H1 (cell line): ENCODE measurements around the gene SLC18A3. TPM values are rescaled to one million over a fixed set of nuclear protein-coding genes. Genes with fewer than 3 reads are reported as not detected.

ENCODE experiments used
- CTCF ChIA-PET: fragments of 300-600 bp; sonication (Branson Sonifier 250); formaldehyde crosslinking; loops from one replicate; lab custom pipeline; 2021; ENCODE audit not compliant: partially characterized antibody; lab: Charles Lee
- POLR2A ChIA-PET: fragments of 300-600 bp; sonication (Branson Sonifier 250); formaldehyde crosslinking; loops from one replicate; lab custom pipeline; 2021; ENCODE audit warnings: inconsistent platforms; ENCODE audit not compliant: partially characterized antibody; lab: Charles Lee
- DNase-seq, 2 experiments: peaks; one replicate each; pipeline versions ENCODE4 v3.0.0 to v3.0.0-alpha.2; 2010 to 2022; ENCODE audit warnings: low spot score in 2 of 2, low read depth in 1 of 2, mixed read lengths in 1 of 2
- FAIRE-seq: peaks from 2 replicates; lab custom pipeline; 2011; peaks lifted over from hg19 to GRCh38; lab: Jason Lieb, UNC
- H2AFZ ChIP-seq: 2 replicates; pipeline ENCODE4 v1.8.1; 2012; ENCODE audit warnings: low read length, inconsistent platforms
- H2AK5ac ChIP-seq: 2 replicates; pipeline ENCODE4 v1.6.1; 2013; ENCODE audit warnings: low read depth, low read length
- H2BK120ac ChIP-seq: replicated peaks from 2 replicates; pipeline ENCODE3; 2013; ENCODE audit warnings: low read depth, low read length, inconsistent platforms
- H2BK12ac ChIP-seq: 2 replicates; pipeline ENCODE4 v1.6.1; 2013; ENCODE audit warnings: low read depth, low read length
- H2BK15ac ChIP-seq: 2 replicates; pipeline ENCODE4 v1.6.1; 2013; ENCODE audit warnings: low read length
- H2BK20ac ChIP-seq: 2 replicates; pipeline ENCODE4 v1.6.1; 2013; ENCODE audit warnings: low read length
- H2BK5ac ChIP-seq: 2 replicates; pipeline ENCODE4 v1.6.1; 2013; ENCODE audit warnings: low read depth, low read length
- H3K14ac ChIP-seq: 2 replicates; pipeline ENCODE4 v1.6.1; 2013; ENCODE audit warnings: inconsistent platforms; ENCODE audit not compliant: insufficient read length
- H3K18ac ChIP-seq: 2 replicates; pipeline ENCODE4 v1.6.1; 2013; ENCODE audit warnings: low read length; ENCODE audit errors: extremely low read depth
- H3K23ac ChIP-seq: 2 replicates; pipeline ENCODE4 v1.6.1; 2013; ENCODE audit warnings: inconsistent platforms; ENCODE audit not compliant: insufficient read length
- H3K23me2 ChIP-seq: 2 replicates; pipeline ENCODE4 v1.6.1; 2013; ENCODE audit warnings: low read depth, low read length
- H3K27ac ChIP-seq: 2 replicates; pipeline ENCODE4 v1.6.1; 2011; ENCODE audit warnings: low read depth, low read length, inconsistent platforms
- H3K27me3 ChIP-seq, 4 experiments: replicated peaks in 1 of 4; 1 replicate in 1 of 4; 2 replicates in 3 of 4; pipeline versions ENCODE4 v1.6.1 to v1.8.1; 2011 to 2013; ENCODE audit warnings: low read length in 3 of 4, mild to moderate bottlenecking in 3 of 4, inconsistent platforms in 2 of 4, mixed read lengths in 2 of 4, moderate library complexity in 1 of 4; ENCODE audit not compliant: control insufficient read depth in 3 of 4, insufficient read depth in 3 of 4; ENCODE audit errors: extremely low read depth in 1 of 4
- H3K36me3 ChIP-seq, 4 experiments: 2 replicates each; pipeline versions ENCODE4 v1.6.1 to v1.8.1; 2011 to 2013; ENCODE audit warnings: mild to moderate bottlenecking in 4 of 4, low read length in 3 of 4, moderate library complexity in 2 of 4, control low read depth in 1 of 4, inconsistent platforms in 1 of 4; ENCODE audit not compliant: insufficient read depth in 4 of 4, control insufficient read depth in 2 of 4
- H3K4ac ChIP-seq: replicated peaks from 2 replicates; pipeline ENCODE3; 2013; ENCODE audit warnings: low read length, low read depth, mixed read lengths, inconsistent platforms; ENCODE audit not compliant: insufficient read length
- H3K4me1 ChIP-seq, 4 experiments: replicated peaks in 1 of 4; 1 replicate in 1 of 4; 2 replicates in 3 of 4; pipeline versions ENCODE4 v1.6.1 to v1.8.1; 2011 to 2013; ENCODE audit warnings: low read length in 3 of 4, inconsistent platforms in 2 of 4, mixed read lengths in 1 of 4; ENCODE audit not compliant: insufficient read depth in 4 of 4, control insufficient read depth in 3 of 4
- H3K4me2 ChIP-seq, 2 experiments: 2 replicates each; pipeline versions ENCODE4 v1.6.1 to v1.8.1; 2011 to 2013; ENCODE audit warnings: low read depth in 2 of 2, low read length in 2 of 2, control low read depth in 1 of 2, inconsistent platforms in 1 of 2, mild to moderate bottlenecking in 1 of 2; ENCODE audit not compliant: insufficient read depth in 1 of 2
- H3K4me3 ChIP-seq, 4 experiments: fragments of 200-600, 300-600 bp in 1 of 4; sonication (generic), shearing (Covaris generic), sonication (Bioruptor Twin) in 1 of 4; 2 replicates each; pipeline versions ENCODE4 v1.5.1 to v1.8.1; 2011 to 2016; ENCODE audit warnings: low read length in 4 of 4, low read depth in 3 of 4, control low read depth in 2 of 4, inconsistent platforms in 2 of 4, mild to moderate bottlenecking in 2 of 4, mixed read lengths in 1 of 4, moderate library complexity in 1 of 4; ENCODE audit not compliant: insufficient read depth in 2 of 4; ENCODE audit errors: extremely low read depth in 1 of 4
- H3K56ac ChIP-seq: replicated peaks from 2 replicates; pipeline ENCODE3; 2013; ENCODE audit warnings: low read depth, mild to moderate bottlenecking, mixed read lengths, low read length, inconsistent platforms; ENCODE audit not compliant: insufficient read length
- H3K79me1 ChIP-seq: 2 replicates; pipeline ENCODE4 v1.6.1; 2013; ENCODE audit warnings: low read depth, low read length, control low read depth
- H3K79me2 ChIP-seq, 2 experiments: 2 replicates each; pipeline versions ENCODE4 v1.6.1 to v1.8.1; 2012 to 2013; ENCODE audit warnings: low read length in 2 of 2, mild to moderate bottlenecking in 2 of 2, inconsistent platforms in 1 of 2; ENCODE audit not compliant: insufficient read depth in 2 of 2, control insufficient read depth in 1 of 2
- H3K9ac ChIP-seq, 4 experiments: replicated peaks in 1 of 4; 1 replicate in 1 of 4; 2 replicates in 3 of 4; pipeline versions ENCODE4 v1.6.1 to v1.8.1; 2011 to 2013; ENCODE audit warnings: low read depth in 3 of 4, low read length in 3 of 4, control low read depth in 2 of 4, mild to moderate bottlenecking in 2 of 4, moderate library complexity in 2 of 4, inconsistent platforms in 1 of 4; ENCODE audit errors: extremely low read depth in 1 of 4
- H3K9me3 ChIP-seq, 2 experiments: 2 replicates each; pipeline versions ENCODE4 v1.6.1 to v1.8.1; 2012 to 2013; ENCODE audit warnings: mild to moderate bottlenecking in 2 of 2, moderate library complexity in 2 of 2, control low read depth in 1 of 2, inconsistent platforms in 1 of 2, low read depth in 1 of 2, low read length in 1 of 2, mixed read lengths in 1 of 2; ENCODE audit not compliant: insufficient read depth in 2 of 2
- H4K20me1 ChIP-seq, 2 experiments: replicated peaks in 1 of 2; 2 replicates each; pipeline versions ENCODE3 to v1.8.1; 2011 to 2013; ENCODE audit warnings: inconsistent platforms in 2 of 2, low read length in 2 of 2, mild to moderate bottlenecking in 1 of 2; ENCODE audit not compliant: insufficient read depth in 2 of 2, control insufficient read depth in 1 of 2
- H4K5ac ChIP-seq: 2 replicates; pipeline ENCODE4 v1.6.1; 2013; ENCODE audit warnings: low read length, low read depth, mixed read lengths, inconsistent platforms; ENCODE audit not compliant: insufficient read length
- H4K8ac ChIP-seq: 2 replicates; pipeline ENCODE4 v1.8.0; 2013; ENCODE audit warnings: mild to moderate bottlenecking, moderate library complexity, low read length, inconsistent platforms; ENCODE audit not compliant: insufficient read depth; ENCODE audit errors: extremely low read depth
- H4K91ac ChIP-seq: replicated peaks from 2 replicates; pipeline ENCODE3; 2013; ENCODE audit warnings: low read length, mixed read lengths, inconsistent platforms; ENCODE audit not compliant: insufficient read length
- CREB1 ChIP-seq: IDR thresholded peaks from 2 replicates; pipeline ENCODE4 v1.6.1; 2012; ENCODE audit warnings: inconsistent platforms
- EZH2 ChIP-seq: fragments of 200-600 bp; sonication (generic); IDR thresholded peaks from 2 replicates; pipeline ENCODE4 v1.7.1; 2012; ENCODE audit warnings: low read depth, mild to moderate bottlenecking, moderate library complexity, low read length, inconsistent platforms; ENCODE audit not compliant: severe bottlenecking
- KDM4A ChIP-seq: IDR thresholded peaks from one replicate; pipeline ENCODE4 v1.7.1; 2012; ENCODE audit warnings: low read depth, mild to moderate bottlenecking, moderate library complexity, low read length, inconsistent platforms; ENCODE audit not compliant: severe bottlenecking
- NRF1 ChIP-seq: IDR thresholded peaks from 2 replicates; pipeline ENCODE4 v1.6.1; 2011; ENCODE audit warnings: mild to moderate bottlenecking, low read depth, low read length, improper control_type of control experiment
- RNF2 ChIP-seq: fragments of 200-900, 300-1000 bp; sonication (generic); IDR thresholded peaks from 2 replicates; pipeline ENCODE4 v1.7.1; 2016; ENCODE audit warnings: borderline replicate concordance, low read depth, mild to moderate bottlenecking, antibody characterized with exemption, low read length; ENCODE audit not compliant: poor library complexity, severe bottlenecking; ENCODE audit errors: missing control alignments
- SUZ12 ChIP-seq: fragments of 200-600 bp; sonication (generic); IDR thresholded peaks from 2 replicates; pipeline ENCODE4 v1.6.1; 2012; ENCODE audit warnings: mild to moderate bottlenecking, inconsistent platforms, low read length, moderate library complexity, mixed read lengths
- WGBS, 2 experiments: shearing (Covaris generic) in 1 of 2; methylation state at CpG; one replicate each; pipeline versions ENCODE4 v1.1.6 to v1.1.7; 2013 to 2015; ENCODE audit warnings: low lambda C conversion rate in 2 of 2, mixed read lengths in 2 of 2, inconsistent platforms in 1 of 2, low coverage in 1 of 2, missing lambda C conversion rate in 1 of 2; ENCODE audit not compliant: insufficient replicate concordance in 2 of 2, insufficient coverage in 1 of 2, insufficient read length in 1 of 2; ENCODE audit errors: extremely low coverage in 1 of 2, missing lambda C conversion rate in 1 of 2; 5-methylcytosine and 5-hydroxymethylcytosine counted together
- polyA plus RNA-seq, 7 experiments: library from polyadenylated mRNA; depleted of rRNA in 3 of 7; stranded (reverse) in 5 of 7; unstranded in 2 of 7; fragments of >200 nt in 5 of 7; fragments of 200-250 nt in 2 of 7; gene quantifications; 1 replicate in 5 of 7; 2 replicates in 1 of 7; 4 replicates in 1 of 7; pipeline versions ENCODE4 v1.2.1 to v1.2.3, GENCODE V29; 2011 to 2013; ENCODE audit warnings: missing spikeins in 2 of 7, mixed read lengths in 2 of 7
- total RNA-seq: library from RNA; stranded (reverse); fragmentation: NEBNext Ultra II Directional; extraction: Animal tissue kit (Norgen Biotek cat#: 25700); gene quantifications from 2 replicates; pipeline ENCODE4 v1.2.1, GENCODE V29; 2021

SLC18A3 gene
- total and polyA plus RNA-seq, 2 of the 8 experiments (the other 6 are each of a cell fraction or from before 2014, with no cell fraction given), result 0.17 TPM; not detected in 1

DNA sequence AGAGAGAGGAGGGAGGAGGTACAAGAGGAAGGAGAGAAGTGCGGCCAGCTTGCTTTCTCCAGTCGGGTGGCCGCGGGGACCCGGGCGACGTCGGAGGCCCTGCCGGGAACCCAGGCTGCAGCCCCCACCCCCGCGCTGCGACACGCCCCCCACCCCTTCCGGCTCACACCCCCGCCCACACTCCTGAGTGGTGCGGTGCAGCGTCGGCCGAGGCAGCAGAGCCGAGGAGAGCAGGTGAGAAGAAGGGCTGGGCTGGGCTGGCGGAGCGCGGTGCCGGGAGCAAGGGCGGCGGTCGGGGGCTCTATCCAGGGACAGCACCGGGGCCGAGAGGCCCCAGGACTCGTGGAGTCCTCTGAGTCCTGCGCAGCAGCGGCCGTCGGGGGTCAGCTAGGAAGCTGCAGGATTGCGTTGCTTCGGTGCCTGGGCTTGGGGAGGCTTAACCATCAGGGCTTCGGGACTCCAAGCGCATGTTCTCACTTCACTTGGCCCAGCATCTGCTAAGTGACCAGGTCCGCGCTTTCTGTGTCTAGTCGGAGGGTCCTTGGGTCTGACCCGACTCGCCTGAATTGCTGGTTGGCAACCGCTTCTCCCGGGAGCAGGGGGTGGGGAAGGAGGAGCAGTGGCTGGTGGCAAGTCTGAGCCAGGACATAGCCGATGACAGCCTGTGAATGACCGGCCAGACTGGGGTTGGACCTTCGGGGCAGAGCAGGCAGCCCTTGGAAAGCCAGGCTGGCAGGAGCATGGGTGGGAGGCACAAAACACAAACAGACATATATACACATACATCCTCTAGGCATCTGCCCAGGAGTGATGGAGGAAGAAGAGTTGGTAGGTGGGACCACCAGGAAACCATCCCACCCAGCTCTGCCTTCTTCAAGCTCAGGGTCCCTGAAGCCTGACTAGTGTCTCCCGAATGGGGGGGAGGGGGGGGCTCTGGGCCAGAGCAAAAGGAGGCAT, 4.4 kb downstream of the SLC18A3 start:
- Histone ChIP-seq H3K4ac (no peak overlapping the region), H4K20me1 (peaks cover 17 to 33% of the 10 kb centered on the region in 2 experiments), H2BK120ac (no peak overlapping the region), H3K4me3 (peak overlapping the region in 2 of 4 experiments; percentile 3 to 72; a peak in 5 of 8 replicates), H3K14ac (no peak overlapping the region), H2AK5ac (no peak overlapping the region), H3K23me2 (peaks cover 12% of the 10 kb centered on the region; the same call in 1 of the 2 replicates), H2BK12ac (no peak overlapping the region), H2BK20ac (no peak overlapping the region; the same call in 1 of the 2 replicates), H3K56ac (no peak overlapping the region), H3K4me2 (peak overlapping the region; percentile 70 to 71), H4K8ac (no peak overlapping the region), H3K23ac (no peak overlapping the region), H3K4me1 (peaks cover 0 to 35% (median 24%) of the 10 kb centered on the region in 4 experiments; a peak in 6 of 7 replicates), H2BK5ac (no peak overlapping the region), H3K9me3 (no peaks in the 10 kb centered on the region; a peak in 1 of 4 replicates), H4K91ac (no peak overlapping the region), H3K27me3 (peaks cover 67 to 85% (median 81%) of the 10 kb centered on the region in 4 experiments), H3K79me1 (no peaks in the 10 kb centered on the region), H2AFZ (no peak overlapping the region), H3K27ac (no peak overlapping the region), H2BK15ac (no peak overlapping the region), H3K79me2 (no peaks in the 10 kb centered on the region), H4K5ac (no peak overlapping the region), H3K9ac (no peak overlapping the region), H3K18ac (no peak overlapping the region; the same call in 1 of the 2 replicates), H3K36me3 (peaks cover 0 to 6% (median 0%) of the 10 kb centered on the region in 4 experiments; a peak in 1 of 8 replicates)
- CTCF ChIA-PET, result interaction anchor here (0.7 to 5.0 kb wide), 4 partner anchors 20 to 130 kb away, joined by 3 to 32 read pairs (median 3); no protein-coding TSS in a partner anchor
- POLR2A ChIA-PET, result no interaction called here
- TF ChIP-seq SUZ12 (peak; percentile 80; the same call in 1 of the 2 replicates), CREB1 (no peak), RNF2 (peak; percentile 43), NRF1 (no peak), KDM4A (peak; percentile 53), EZH2 (peak; percentile 95)
- 24% methylated on average over 24 of the region's 49 CpGs; no CpG with 5 or more reads in 1 of the 2 experiments for WGBS, 2 experiments
- FAIRE-seq (no peak), DNase-seq (peak in 1 of 2 experiments; percentile 52)
